HG03064 (cell line): Measurements from ENCODE around the gene TXNDC11.

Source experiments
- ATAC-seq: cut with Tn5 transposase; IDR thresholded peaks from one replicate; pipeline ENCODE4 v1.9.1; 2021; ENCODE audit warnings: low read depth; ENCODE audit not compliant: unreplicated experiment

Gene TXNDC11

DNA sequence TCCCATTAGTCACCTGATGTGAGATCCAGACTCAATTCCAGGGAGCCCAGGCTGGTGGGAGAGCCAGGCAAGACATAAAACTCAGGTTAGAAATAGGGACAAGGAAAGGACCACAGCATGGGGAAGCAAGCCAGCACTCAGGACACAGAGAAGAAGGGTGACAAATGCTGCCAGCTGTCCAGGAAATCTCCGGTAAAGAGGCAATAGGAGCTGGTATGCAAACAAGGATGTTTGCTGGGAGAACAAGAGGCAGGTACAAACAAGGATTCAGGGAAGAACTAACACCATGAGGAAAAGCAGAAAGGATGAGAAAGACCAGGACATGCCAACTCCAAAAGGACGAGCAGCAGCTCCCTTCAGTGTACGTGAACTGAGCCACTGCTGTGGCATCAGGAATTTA lies 10.2 kb upstream of the TXNDC11 start:
- ATAC-seq, result no peak

DNA sequence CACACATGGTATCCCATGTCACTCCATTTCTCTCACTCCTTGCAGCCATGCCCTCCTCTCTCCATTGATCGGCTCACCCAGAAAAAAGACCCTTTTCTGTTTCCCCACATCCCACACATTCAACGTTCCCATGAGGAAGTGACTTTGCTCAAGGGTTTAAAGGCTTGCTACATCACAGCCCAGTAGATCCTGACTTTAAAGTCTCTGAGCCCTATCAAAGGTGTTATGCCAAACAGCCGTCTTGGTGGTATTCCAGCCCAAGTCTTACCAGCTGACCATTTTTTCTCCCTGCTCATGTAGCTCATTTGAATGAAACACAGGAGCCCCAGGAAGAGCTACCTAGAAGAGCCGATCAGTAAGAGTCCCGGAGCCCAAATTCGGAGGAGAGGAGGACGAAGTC lies 7.4 kb upstream of the TXNDC11 start:
- ATAC-seq, result no peak

DNA sequence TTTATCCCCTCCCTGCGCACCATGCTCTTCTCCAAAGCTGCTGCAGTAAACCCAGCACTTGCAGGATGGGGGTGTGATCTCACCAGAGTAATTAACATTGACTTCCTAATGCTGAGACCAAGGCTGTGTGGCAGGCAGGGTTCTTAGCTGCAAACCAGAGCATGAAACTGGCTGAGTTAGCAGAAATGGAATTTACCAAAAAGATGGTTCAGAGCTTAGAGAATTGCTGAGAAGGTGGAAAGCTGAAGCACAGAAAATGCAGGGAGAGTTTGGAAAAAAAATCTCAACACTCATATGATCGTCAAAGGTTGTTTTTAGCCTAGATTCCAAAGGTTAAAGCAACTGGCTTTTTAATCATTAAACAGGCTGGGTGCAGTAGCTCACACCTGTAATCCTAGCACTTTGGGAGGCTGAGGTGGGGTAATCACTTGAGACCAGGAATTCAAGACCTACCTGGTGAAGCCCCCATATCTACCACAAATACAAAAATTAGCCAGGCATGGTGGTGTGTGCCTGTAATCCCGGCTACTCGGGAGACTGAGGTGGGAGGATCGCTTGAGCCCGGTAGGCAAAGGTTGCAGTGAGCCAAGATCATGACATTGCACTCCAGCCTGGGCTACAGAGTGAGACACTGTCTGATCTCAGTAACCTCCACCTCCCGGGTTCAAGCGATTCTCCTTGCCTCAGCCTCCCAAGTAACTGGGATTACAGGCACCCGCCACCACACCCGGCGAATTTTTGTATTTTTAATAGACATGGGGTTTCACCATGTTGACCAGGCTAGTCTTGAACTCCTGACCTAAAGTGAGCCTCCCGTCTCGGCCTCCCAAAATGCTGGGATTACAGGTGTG lies 6.0 kb upstream of the TXNDC11 start:
- no peak for ATAC-seq

DNA sequence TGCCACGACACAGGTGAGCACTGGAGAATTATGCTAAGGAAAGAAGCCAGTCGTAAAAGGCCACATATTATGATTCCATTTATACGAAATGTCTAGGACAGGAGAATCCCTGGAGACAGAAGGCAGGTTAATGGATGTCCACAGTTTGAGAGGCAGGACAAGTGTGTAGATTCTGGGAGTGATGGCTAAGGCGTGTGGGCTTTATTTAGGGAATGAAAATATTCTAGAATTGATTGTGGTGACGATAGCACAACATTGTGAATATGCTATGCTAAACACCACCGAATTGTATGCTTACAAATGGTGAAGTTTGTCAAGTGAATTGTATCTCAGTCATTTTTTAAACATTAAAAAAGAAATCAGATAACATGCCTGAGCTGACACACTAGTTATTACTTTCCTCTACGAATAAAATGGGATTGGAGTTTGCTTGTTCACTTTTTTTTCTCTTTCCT lies 5.3 kb upstream of the TXNDC11 start:
- no peak for ATAC-seq

DNA sequence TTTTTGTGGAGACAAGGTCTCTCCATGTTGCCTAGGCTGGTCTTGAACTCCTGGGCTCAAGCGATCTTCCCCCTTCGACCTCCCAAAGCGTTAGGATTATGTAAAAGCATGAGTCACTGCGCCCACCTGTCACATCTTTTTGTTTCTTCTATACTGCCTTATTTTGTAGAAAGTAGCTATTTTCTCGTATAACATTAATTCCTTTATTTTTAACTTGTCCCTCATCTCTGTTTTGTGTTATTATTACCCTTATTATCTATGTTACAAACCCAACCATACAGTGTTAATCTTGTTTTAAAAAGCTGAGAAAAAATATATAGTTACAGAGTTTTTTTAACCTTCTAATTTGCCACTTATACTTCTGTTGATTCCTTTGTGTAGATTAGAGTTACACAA lies 1.4 kb upstream of the TXNDC11 start:
- ATAC-seq, result no peak

DNA sequence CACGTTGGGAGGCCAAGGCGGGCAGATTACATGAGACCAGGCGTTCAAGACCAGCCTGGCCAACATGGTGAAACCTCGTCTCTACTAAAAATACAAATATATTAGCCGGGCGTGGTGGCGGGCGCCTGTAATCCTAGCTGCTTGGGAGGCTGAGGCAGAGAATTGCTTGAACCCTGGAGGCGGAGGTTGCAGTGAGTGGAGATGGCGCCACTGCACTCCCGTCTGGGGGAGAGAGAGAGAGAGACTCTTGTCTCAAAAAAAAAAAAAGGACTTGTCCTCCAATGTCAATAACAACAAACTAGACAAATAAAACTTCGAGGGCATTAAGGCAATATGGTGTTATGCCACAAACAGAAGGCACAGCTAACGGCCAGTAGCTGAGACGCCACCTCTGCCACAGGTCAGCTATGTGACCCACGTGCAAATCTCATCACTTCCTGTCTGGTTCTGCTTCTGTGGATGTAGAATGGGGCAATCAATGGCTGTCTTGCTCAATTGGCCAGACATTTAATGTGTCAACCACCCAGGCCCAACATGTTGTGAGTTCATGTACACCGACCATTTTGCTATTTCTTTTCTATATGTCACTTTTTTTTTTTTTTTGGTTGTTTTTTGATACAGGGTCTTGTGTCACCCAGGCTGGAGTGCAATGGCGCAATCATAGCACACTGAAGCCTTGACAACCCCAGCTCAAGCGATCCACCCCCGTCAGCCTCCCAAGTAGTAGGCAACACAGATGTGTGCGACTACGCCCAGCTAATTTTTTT lies 834 bp upstream of the TXNDC11 start:
- no peak for ATAC-seq

DNA sequence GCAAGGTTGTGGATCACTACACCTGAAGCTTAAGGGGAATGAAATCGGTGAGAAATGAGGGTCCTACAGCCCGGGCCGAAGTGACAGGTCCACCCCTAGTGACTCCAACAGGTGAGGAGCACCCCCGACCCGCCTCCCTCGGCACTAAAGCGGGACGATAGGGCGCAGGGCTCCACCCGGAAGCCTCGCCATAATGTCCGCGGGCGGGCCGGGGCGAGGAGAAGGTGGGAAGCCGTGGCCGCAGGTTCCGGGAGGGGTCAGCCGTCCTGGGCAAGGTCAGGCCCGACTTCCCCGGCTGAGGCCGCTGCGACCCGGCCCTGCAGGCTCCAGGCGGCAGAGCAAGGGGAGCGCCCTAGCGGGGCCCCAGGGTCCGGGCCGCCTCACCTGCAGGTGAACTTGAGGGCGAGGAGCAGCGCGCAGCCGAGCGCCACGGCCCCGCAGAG lies 543 bp downstream of the TXNDC11 start:
- ATAC-seq, result peak; percentile 17

DNA sequence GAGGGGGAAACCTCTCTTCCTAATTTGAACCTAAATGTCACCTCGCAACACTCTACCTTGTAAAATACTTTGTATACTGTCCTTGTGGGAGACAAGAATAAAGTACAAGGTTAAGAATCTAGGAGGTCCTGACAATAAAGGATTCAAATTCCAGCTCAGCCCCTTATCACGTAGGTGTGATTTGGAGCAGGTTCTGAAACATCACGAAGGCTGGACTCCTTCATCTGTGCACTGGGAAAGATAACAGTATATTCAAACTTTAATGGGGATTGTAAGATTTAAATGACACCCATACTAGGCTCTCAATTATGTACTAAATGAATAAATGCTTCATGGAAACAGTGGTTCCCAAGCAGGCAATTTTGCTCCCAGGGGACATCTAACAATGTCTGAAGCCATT lies 2.1 kb downstream of the TXNDC11 start:
- no peak for ATAC-seq

DNA sequence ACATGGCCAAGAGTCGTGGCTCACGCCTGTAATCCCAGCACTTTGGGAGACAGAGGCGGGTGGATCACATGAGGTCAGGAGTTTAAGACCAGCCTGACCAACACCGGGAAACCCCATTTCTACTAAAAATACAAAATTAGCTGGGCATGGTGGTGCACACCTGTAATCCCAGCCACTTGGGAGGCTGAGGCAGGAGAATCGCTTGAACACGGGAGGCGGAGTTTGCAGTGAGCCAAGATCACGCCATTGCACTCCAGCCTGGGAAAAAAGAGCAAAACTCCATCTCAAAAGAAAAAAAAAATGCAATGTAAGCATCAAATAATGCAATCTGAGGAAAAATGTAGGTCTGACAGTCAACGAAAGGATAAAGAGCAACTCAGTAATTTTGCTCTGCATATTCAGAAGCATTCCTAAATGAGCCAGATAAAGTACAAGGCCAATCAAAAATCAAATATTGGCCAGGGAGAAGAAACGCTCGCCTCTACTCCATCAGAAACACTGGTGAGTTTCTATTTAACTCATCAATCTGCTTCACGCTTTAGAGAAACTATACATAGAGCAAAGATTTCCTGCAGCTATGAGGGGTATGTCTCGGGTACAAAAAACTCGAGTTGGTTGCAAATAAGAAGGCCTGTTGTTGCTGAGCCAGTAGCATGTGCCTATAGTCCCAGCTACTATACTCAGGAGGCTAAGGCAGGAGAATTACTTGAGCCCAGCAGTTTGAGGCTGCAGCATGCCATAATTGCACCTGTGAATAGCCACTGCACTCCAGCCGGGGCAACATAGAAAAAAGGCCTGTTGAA lies 3.7 kb downstream of the TXNDC11 start:
- no peak for ATAC-seq

DNA sequence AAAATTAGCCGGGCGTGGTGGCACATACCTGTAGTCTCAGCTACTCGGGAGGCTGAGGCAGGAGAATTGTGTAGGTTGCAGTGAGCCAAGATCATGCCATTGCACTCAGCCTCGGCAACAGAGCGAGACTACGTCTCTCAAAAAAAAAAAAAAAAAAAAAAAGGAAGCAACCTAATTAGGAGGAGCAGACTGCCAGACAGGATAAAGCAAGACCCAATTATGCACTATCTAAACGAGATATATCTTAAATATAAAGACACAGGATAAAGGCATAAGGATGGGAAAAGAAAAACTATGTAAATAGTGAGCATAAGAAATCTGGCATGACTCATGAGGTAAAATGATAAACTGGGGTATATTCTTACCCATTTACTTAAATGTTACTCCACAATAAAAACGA lies 4.9 kb downstream of the TXNDC11 start:
- no peak for ATAC-seq

DNA sequence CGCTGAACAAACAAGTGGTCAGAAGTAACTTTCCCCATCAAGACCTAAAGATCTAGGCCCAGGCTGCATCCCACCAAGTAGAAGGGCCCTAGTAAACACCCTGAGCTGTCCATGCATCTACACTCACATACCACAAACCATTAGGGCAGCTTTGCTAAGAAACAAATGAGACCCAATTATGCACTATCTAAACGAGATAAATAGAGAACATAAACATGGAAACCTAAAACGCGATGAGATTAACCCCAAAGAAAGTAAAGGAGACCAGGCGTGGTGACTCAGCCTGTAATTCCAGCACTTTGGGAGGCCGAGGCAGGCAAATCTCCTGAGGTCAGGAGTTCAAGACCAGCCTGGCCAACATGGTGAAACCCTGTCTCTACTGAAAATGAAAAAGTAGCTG lies 5.8 kb downstream of the TXNDC11 start:
- ATAC-seq, result no peak

DNA sequence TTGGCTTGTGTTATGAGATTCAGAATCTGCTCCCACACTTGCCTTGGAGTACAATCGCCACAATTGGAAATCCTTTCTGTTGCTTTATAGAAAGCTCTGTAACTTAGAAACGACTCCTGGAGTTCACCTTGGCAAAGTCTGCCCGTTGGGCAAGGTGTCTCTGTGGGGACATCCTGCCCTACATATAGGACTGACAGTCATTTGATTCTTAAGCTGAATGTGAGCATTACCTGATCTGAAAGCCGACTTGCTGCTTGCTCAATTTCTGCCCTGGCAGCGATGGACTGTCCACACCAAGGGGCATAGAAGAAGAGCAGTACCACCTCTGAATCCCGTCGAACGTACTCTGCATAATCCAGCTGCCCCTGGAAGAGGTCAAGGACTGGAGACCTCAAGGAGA lies 6.9 kb downstream of the TXNDC11 start:
- no peak for ATAC-seq

DNA sequence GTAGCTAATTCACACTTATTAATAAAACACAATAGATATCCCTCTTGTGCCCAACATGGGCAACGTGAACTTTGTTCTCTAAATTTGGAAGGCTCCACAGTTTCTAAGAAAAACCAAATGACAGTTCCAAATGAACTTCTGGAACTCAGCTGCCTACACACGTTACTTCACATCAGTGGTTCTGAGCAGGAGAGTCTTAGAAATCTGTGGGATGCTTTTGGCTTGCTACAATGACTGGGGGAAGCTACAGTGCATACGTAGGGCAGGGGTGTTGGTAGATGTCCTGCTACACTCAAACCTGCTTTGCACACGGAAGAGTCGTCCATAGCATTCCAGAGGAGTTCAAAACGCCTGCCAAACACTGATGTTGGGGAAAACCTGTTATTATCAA lies 8.0 kb downstream of the TXNDC11 start:
- no peak for ATAC-seq

DNA sequence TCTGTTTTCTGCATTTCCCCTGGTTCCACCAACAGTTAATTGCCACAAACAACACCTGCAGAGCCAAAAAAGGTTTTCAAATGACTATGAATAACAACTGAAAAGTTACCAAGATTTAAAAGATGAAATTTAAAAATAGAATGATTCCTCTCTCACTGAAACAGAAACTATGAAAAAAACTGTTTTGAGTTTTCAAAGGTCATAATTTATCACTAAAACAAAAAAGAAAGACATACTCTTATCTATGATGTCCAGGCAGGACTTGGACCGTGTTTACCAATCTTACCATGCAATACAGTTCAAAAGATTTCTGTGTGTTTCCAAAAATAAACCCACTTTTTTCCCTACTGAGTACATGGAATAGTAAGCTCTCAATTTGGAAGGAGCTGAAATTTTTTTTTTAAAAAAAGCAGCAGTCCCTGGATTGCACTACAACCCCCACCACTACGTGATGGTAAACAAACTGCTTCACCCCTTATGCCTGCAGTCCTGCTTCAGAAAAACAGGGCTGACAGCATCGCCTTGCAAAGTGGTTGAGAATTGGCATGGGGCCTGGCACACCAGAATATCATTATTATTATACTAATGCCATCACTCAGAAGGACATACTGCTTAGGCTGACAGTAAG lies 8.5 kb downstream of the TXNDC11 start:
- no peak for ATAC-seq

DNA sequence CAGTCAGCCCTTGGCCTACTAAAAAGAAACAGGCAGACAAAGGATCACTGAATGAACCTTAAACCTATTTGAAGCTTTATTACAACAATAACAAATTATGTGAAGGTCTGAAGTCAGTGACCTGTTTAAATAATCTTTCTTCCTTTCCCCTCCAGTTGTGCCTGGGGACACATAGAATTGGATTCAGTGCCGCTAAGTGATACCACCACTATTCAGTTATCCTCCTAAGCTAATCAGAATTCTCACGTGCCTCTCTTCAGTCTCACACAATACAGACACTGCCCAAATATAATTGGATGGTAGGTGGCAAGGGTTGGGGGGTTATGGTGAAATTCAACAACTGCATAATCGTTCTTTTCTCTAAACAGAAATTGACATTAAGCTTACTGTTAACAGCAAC lies 11.4 kb downstream of the TXNDC11 start:
- ATAC-seq, result no peak

DNA sequence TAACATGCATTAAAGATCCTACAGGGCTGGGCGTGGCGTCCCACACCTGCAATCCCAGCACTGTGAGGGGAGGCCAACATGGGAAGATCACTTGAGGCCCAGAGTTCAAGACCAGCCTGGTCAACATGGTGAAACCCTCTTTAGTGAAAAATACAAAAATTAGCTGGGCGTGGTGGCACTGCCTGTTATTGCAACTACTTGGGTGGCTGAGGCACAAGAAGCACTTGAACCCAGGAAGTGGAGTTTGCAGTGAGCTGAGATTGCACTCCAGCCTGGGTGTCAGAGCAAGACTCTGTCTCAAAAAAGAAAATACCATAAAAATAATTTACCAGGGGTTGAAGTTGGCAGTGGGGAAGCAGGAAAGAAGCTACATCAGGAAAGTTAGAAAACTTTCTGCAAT lies 12.9 kb downstream of the TXNDC11 start:
- ATAC-seq, result no peak

DNA sequence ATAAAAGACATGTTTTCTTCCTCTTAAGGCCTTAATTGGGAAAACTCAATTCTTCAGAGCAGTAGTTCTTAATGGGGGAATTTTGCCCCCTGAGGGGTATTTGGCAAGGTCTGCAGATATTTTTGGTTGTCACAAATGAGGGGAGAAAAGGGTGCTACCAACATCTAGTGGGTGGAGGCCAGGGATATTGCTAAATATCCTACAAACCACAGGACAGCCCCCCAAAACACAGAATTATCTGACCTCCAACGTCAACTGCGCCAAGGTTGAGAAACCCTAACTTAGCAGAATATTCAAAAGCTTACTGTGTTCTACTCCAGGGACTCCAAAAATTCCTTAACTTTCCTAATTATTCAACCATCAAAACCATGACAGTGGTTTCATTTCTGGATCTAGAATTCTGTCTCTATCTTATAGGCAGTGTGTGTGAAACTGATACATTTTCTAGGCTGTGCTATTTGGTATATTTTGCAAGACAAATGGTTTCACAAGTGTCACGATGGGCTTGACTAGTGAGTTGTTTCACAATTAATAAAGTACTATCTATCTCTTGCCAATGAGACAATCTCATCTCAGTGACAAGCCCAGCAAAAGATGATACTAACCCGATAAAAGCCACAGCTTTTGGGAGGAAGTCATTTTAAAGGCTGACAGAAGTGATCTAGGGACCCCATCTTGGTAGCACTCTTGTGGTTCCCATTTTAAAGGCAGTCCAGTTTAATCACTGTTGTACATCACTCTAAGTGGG lies 14.7 kb downstream of the TXNDC11 start:
- ATAC-seq, result no peak

DNA sequence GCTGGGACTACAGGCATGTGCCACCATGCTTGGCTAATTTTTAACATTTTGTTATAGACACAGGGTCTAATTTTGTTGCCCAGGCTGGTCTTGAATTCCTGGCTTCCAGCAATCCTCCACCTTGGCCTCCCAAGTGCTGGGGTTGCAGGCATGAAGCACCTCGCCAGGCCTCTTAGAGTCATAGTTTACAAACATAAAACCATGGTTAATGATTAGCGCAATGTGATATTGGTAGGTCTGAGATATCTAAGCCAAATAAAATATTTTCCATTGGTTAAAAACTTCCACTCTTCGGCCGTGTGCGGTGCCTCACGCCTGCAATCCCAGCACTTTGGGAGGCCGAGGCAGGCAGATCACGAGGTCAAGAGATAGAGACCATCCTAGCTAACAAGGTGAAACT lies 16.6 kb downstream of the TXNDC11 start:
- ATAC-seq, result no peak

DNA sequence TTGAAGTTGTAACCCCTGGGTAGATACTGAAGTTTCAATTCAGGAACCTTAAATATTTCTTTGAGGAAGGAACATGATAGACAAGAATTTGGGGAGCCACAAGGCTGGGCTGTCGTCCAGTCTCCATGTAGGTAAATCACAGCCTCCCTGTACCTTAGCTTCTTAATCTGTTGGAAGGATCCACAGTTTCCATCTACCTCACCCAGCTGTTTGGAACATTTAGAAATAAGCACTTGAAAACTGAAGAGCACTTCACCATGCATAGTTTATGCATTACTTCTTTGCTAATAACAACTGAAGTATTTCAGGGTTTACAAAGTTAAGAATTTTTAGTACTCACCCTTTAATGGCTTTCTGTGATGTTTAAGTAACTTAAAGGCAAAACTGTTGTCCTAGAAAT lies 17.2 kb downstream of the TXNDC11 start:
- no peak for ATAC-seq

DNA sequence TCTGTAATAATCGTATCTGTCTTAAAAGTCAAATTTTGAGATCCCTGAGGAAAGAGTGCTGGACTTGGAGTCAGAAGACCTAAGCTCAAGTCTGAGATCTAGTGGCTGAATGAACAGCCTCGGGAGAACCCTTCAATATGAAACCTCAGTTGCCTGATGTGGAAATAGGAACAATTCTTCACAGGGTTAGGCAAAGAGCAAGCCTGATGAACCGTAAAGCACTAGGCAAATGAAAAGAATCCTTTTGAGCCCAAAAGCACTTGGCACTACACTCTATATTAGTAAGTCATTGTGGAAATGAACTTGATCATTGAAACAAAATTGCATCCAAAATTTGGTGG lies 20.2 kb downstream of the TXNDC11 start:
- ATAC-seq, result no peak
